MCF 10A (cell line): ENCODE data around the gene TRRAP. TPM values are rescaled to one million over a fixed set of nuclear protein-coding genes. Genes with fewer than 3 reads are reported as not detected.

Source experiments
- BruUV-seq: library from RNA; stranded (reverse); fragments of 400-500 nt; replicated peaks from 2 replicates; lab custom pipeline; 2021; lab: Mats Ljungman, UMichigan
- CTCF ChIA-PET: fragments of 300-600 bp; sonication (Branson Sonifier 250); formaldehyde crosslinking; extraction: SDS; loops from one replicate; lab custom pipeline; 2021; ENCODE audit warnings: antibody characterized with exemption, inconsistent platforms; lab: Yijun Ruan, JAX
- POLR2A ChIA-PET: fragments of 300-600, 350-650 bp; sonication (Branson Sonifier 250); formaldehyde crosslinking; extraction: SDS; loops from one replicate; lab custom pipeline; 2020; ENCODE audit warnings: antibody characterized with exemption, inconsistent platforms; lab: Yijun Ruan, JAX
- DNase-seq: peaks from one replicate; pipeline ENCODE4 v3.0.0-alpha.2; 2018; ENCODE audit not compliant: unreplicated experiment
- H3K27ac Mint-ChIP-seq: one replicate; pipeline ENCODE4 v1.8.0; 2022; ENCODE audit warnings: mild to moderate bottlenecking, low read depth, mixed read lengths; ENCODE audit not compliant: unreplicated experiment
- H3K27me3 Mint-ChIP-seq: one replicate; pipeline ENCODE4 v1.8.0; 2022; ENCODE audit warnings: mixed read lengths; ENCODE audit not compliant: insufficient read depth, unreplicated experiment
- H3K36me3 Mint-ChIP-seq: one replicate; pipeline ENCODE4 v1.8.0; 2022; ENCODE audit warnings: mild to moderate bottlenecking, moderate library complexity, mixed read lengths; ENCODE audit not compliant: insufficient read depth, unreplicated experiment
- H3K4me1 Mint-ChIP-seq: one replicate; pipeline ENCODE4 v1.8.0; 2022; ENCODE audit warnings: mixed read lengths; ENCODE audit not compliant: insufficient read depth, unreplicated experiment
- H3K4me3 Mint-ChIP-seq: one replicate; pipeline ENCODE4 v1.8.0; 2022; ENCODE audit warnings: mild to moderate bottlenecking, moderate library complexity, mixed read lengths; ENCODE audit not compliant: unreplicated experiment
- H3K9me3 Mint-ChIP-seq: one replicate; pipeline ENCODE4 v1.8.0; 2022; ENCODE audit warnings: mixed read lengths; ENCODE audit not compliant: unreplicated experiment
- CTCF ChIP-seq: fragments of 200-600 bp; IDR thresholded peaks from one replicate; pipeline ENCODE4 v1.8.0; 2022; ENCODE audit warnings: antibody characterized with exemption, mild to moderate bottlenecking; ENCODE audit not compliant: unreplicated experiment
- intact Hi-C: fragments of 100-400 bp; cut with micrococcal nuclease; formaldehyde crosslinking; loops from 2 replicates; pipeline ENCODE4 v1.14.1; 2022
- total RNA-seq: library from RNA; stranded (reverse); gene quantifications from 2 replicates; pipeline ENCODE4 v1.2.3, GENCODE V29; 2022

TRRAP gene
- total RNA-seq, 1 experiment from 2014 or later = 30.4 TPM

- POLR2A ChIA-PET = no interaction called here
- H3K36me3 Mint-ChIP-seq = peaks cover 86% of the 10 kb centered on the region
These were observed 125.1 kb downstream of the TRRAP start for GRCh38 chr7:99003419-99003818.

GRCh38 chr7:99004216-99004615, 125.9 kb downstream of the TRRAP start:
- intact Hi-C loops = no loop called here
- Mint-ChIP-seq H3K27ac (no peak overlapping the region), H3K4me1 (no peaks in the 10 kb centered on the region), H3K4me3 (no peak overlapping the region), H3K36me3 (peaks cover 92% of the 10 kb centered on the region), H3K9me3 (no peaks in the 10 kb centered on the region), H3K27me3 (no peaks in the 10 kb centered on the region)
- ChIA-PET CTCF (interaction anchor here (0.6 to 1.0 kb wide), 2 partner anchors 32 to 296 kb away, joined by 3 read pairs; no protein-coding TSS in a partner anchor), POLR2A (no interaction called here)
- no peak for DNase-seq
- TF ChIP-seq CTCF = no peak
- BruUV-seq = no TSS peak

More at GRCh38 chr7:99003419-99003818, 125.1 kb downstream of the TRRAP start:
- TF ChIP-seq CTCF = no peak
- Mint-ChIP-seq H3K27me3 (no peaks in the 10 kb centered on the region), H3K9me3 (no peaks in the 10 kb centered on the region), H3K4me1 (no peaks in the 10 kb centered on the region), H3K27ac (no peak overlapping the region), H3K4me3 (no peak overlapping the region)
- intact Hi-C loops = no loop called here
- CTCF ChIA-PET = interaction anchor here (0.5 to 1.0 kb wide), 3 partner anchors 33 to 297 kb away, joined by 3 read pairs; no protein-coding TSS in a partner anchor
- no peak for DNase-seq
- BruUV-seq = no TSS peak

GRCh38 chr7:99004781-99005500, 126.6 kb downstream of the TRRAP start:
- POLR2A ChIA-PET = interaction anchor here (0.5 kb wide), 1 partner anchor 87 kb away, joined by 4 read pairs; no protein-coding TSS in a partner anchor
- no peak overlapping the region for H3K27ac Mint-ChIP-seq

More at GRCh38 chr7:99004781-99005500, 126.6 kb downstream of the TRRAP start:
- peaks cover 92% of the 10 kb centered on the region for H3K36me3 Mint-ChIP-seq
- no peaks in the 10 kb centered on the region for H3K4me1 Mint-ChIP-seq
- no peaks in the 10 kb centered on the region for H3K27me3 Mint-ChIP-seq
- H3K9me3 Mint-ChIP-seq = no peaks in the 10 kb centered on the region
- no TSS peak for BruUV-seq
- no peak overlapping the region for H3K4me3 Mint-ChIP-seq
- CTCF ChIA-PET = interaction anchor here (0.6 kb wide), 1 partner anchor 34 kb away, joined by 3 read pairs; no protein-coding TSS in a partner anchor
- no peak for DNase-seq
- TF ChIP-seq CTCF = no peak
- intact Hi-C loops = no loop called here
